ENCODE results near the gene ASF1B.

ASF1B gene

GRCh38 chr19:14101003-14101545 lies 35.3 kb downstream of the ASF1B start:
- Histone ChIP-seq H3K27me3 (ENCODE audit: control insufficient read depth in 5 of 5, insufficient read depth in 4 of 5, low read length in 5 of 5) (no peaks in the 10 kb centered on the region), H3K27ac (ENCODE audit: low read depth, low read length) (no peak overlapping the region), H3K9me3 (ENCODE audit: control insufficient read depth in 5 of 5, low read length in 5 of 5) (no peaks in the 10 kb centered on the region), H3K9ac (ENCODE audit: low read length in 5 of 5) (no peak overlapping the region), H3K4me1 (ENCODE audit: control insufficient read depth in 5 of 5, insufficient read depth in 5 of 5, low read length in 5 of 5) (peaks cover 6 to 20% (median 17%) of the 10 kb centered on the region in 5 donors), H3K36me3 (ENCODE audit: control insufficient read depth in 5 of 5, insufficient read depth in 5 of 5, low read length in 5 of 5) (peaks cover 0 to 79% (median 53%) of the 10 kb centered on the region in 5 donors), H3K4me3 (ENCODE audit: low read depth in 1 of 5, low read length in 5 of 5) (no peak overlapping the region)

DNA sequence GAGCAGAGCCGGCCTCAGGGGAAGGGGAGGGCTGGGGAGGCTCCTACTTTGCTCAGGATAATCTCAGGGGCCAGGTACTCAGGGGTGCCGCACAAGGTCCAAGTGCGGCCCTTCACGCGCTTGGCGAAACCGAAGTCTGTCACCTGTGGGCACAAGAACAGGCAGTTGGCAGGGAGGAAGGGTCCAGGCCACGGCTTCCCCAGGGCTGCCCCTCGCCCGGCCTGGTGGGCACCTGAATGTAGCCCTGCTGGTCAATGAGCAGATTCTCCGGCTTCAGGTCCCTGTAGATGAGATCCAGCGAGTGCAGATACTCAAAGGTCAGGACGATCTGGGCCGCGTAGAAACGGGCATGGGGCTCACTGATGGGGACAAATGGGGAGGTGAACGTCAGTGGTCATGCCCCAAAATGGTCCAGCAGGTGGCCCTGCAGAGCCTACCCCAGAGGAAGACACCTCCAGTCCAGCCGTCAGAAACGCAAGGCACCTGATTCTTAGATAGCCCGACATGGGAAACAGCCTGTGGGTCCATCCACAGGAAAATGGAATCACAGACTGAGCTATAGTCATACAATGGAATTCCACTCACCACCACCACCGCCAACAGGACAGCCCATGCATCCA lies 38.7 kb downstream of the ASF1B start:
- no peaks in the 10 kb centered on the region for H3K27me3 ChIP-seq (ENCODE audit: control insufficient read depth in 5 of 5, insufficient read depth in 4 of 5, low read length in 5 of 5)
- peaks cover 6 to 11% (median 10%) of the 10 kb centered on the region in 5 donors for H3K4me1 ChIP-seq (ENCODE audit: control insufficient read depth in 5 of 5, insufficient read depth in 5 of 5, low read length in 5 of 5)
- peaks cover 0 to 9% (median 8%) of the 10 kb centered on the region in 5 donors for H3K9me3 ChIP-seq (ENCODE audit: control insufficient read depth in 5 of 5, low read length in 5 of 5)
- peaks cover 0 to 51% (median 39%) of the 10 kb centered on the region in 5 donors for H3K36me3 ChIP-seq (ENCODE audit: control insufficient read depth in 5 of 5, insufficient read depth in 5 of 5, low read length in 5 of 5)
- no peak overlapping the region for H3K9ac ChIP-seq (ENCODE audit: low read length in 5 of 5)
- no peak overlapping the region for H3K27ac ChIP-seq (ENCODE audit: low read depth, low read length)
- H3K4me3 ChIP-seq (ENCODE audit: low read depth in 1 of 5, low read length in 5 of 5): no peak overlapping the region

- H3K9ac ChIP-seq (ENCODE audit: low read length in 5 of 5): no peak overlapping the region
- H3K27ac ChIP-seq (ENCODE audit: low read depth, low read length): no peak overlapping the region
- no peak overlapping the region for H3K4me3 ChIP-seq (ENCODE audit: low read depth in 1 of 5, low read length in 5 of 5)
- peaks cover 0 to 9% (median 7%) of the 10 kb centered on the region in 5 donors for H3K4me1 ChIP-seq (ENCODE audit: control insufficient read depth in 5 of 5, insufficient read depth in 5 of 5, low read length in 5 of 5)
- peaks cover 0 to 44% (median 33%) of the 10 kb centered on the region in 5 donors for H3K36me3 ChIP-seq (ENCODE audit: control insufficient read depth in 5 of 5, insufficient read depth in 5 of 5, low read length in 5 of 5)
- no peaks in the 10 kb centered on the region for H3K27me3 ChIP-seq (ENCODE audit: control insufficient read depth in 5 of 5, insufficient read depth in 4 of 5, low read length in 5 of 5)
- peaks cover 0 to 9% (median 8%) of the 10 kb centered on the region in 5 donors for H3K9me3 ChIP-seq (ENCODE audit: control insufficient read depth in 5 of 5, low read length in 5 of 5)
Measured at GRCh38 chr19:14096272-14096992, 40.0 kb downstream of the ASF1B start.

- H3K27me3 ChIP-seq (ENCODE audit: control insufficient read depth in 5 of 5, insufficient read depth in 4 of 5, low read length in 5 of 5): no peaks in the 10 kb centered on the region
- peaks cover 0 to 9% (median 8%) of the 10 kb centered on the region in 5 donors for H3K9me3 ChIP-seq (ENCODE audit: control insufficient read depth in 5 of 5, low read length in 5 of 5)
- H3K27ac ChIP-seq (ENCODE audit: low read depth, low read length): no peak overlapping the region
- peaks cover 0 to 29% (median 24%) of the 10 kb centered on the region in 5 donors for H3K36me3 ChIP-seq (ENCODE audit: control insufficient read depth in 5 of 5, insufficient read depth in 5 of 5, low read length in 5 of 5)
- H3K4me1 ChIP-seq (ENCODE audit: control insufficient read depth in 5 of 5, insufficient read depth in 5 of 5, low read length in 5 of 5): peaks cover 0 to 11% (median 8%) of the 10 kb centered on the region in 5 donors
- H3K9ac ChIP-seq (ENCODE audit: low read length in 5 of 5): no peak overlapping the region
- H3K4me3 ChIP-seq (ENCODE audit: low read depth in 1 of 5, low read length in 5 of 5): no peak overlapping the region
Measured at GRCh38 chr19:14094854-14095253, 41.5 kb downstream of the ASF1B start.

DNA sequence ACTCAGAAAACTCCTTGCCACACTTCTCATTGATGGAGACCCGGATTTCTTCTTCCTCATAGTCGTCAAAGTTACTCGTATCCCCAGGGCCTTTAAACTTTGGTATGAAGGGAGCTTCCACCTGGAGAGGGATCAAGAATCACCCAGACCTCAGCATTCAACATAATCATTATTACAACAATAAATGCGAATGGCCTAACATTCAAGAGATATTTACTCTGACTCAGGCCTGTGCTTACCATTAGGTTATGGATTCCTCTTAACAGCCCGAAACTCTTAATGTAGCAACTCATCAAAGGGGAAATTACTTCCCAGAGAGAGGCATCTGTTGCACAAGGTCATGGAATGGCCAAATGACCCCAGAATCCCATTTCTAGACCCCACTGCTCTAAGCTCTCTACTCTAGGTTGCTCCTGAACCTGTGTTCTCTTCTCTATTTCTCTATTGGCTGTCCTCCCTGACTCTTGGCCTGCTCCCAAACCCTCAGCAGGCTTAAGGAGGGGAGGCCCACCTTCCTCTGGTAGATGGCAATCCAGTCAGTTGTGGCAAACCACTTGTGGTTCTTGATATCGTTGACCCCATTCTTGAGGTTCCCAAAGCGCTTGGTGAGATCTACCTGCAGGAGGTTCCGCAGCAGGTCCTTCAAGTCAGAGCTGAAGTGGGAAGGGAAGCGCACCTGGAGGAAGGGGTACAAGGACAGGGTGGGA lies 43.1 kb downstream of the ASF1B start:
- Histone ChIP-seq H3K4me1 (ENCODE audit: control insufficient read depth in 5 of 5, insufficient read depth in 5 of 5, low read length in 5 of 5) (peaks cover 0 to 21% (median 15%) of the 10 kb centered on the region in 5 donors), H3K9me3 (ENCODE audit: control insufficient read depth in 5 of 5, low read length in 5 of 5) (peaks cover 0 to 9% (median 8%) of the 10 kb centered on the region in 5 donors), H3K27me3 (ENCODE audit: control insufficient read depth in 5 of 5, insufficient read depth in 4 of 5, low read length in 5 of 5) (no peaks in the 10 kb centered on the region), H3K4me3 (ENCODE audit: low read depth in 1 of 5, low read length in 5 of 5) (peak overlapping the region in 1 of 5 donors; percentile 15), H3K9ac (ENCODE audit: low read length in 5 of 5) (no peak overlapping the region), H3K36me3 (ENCODE audit: control insufficient read depth in 5 of 5, insufficient read depth in 5 of 5, low read length in 5 of 5) (peaks cover 0 to 35% (median 27%) of the 10 kb centered on the region in 5 donors), H3K27ac (ENCODE audit: low read depth, low read length) (no peak overlapping the region)

- Histone ChIP-seq H3K27me3 (ENCODE audit: control insufficient read depth in 5 of 5, insufficient read depth in 4 of 5, low read length in 5 of 5) (no peaks in the 10 kb centered on the region), H3K4me1 (ENCODE audit: control insufficient read depth in 5 of 5, insufficient read depth in 5 of 5, low read length in 5 of 5) (peaks cover 0 to 21% (median 15%) of the 10 kb centered on the region in 5 donors), H3K9me3 (ENCODE audit: control insufficient read depth in 5 of 5, low read length in 5 of 5) (peaks cover 0 to 9% (median 8%) of the 10 kb centered on the region in 5 donors), H3K27ac (ENCODE audit: low read depth, low read length) (peak overlapping the region; percentile 92), H3K36me3 (ENCODE audit: control insufficient read depth in 5 of 5, insufficient read depth in 5 of 5, low read length in 5 of 5) (peaks cover 0 to 25% (median 18%) of the 10 kb centered on the region in 5 donors), H3K4me3 (ENCODE audit: low read depth in 1 of 5, low read length in 5 of 5) (peak overlapping the region; percentile 75 to 83 (median 80)), H3K9ac (ENCODE audit: low read length in 5 of 5) (peak overlapping the region in 4 of 5 donors; percentile 71 to 90 (median 82))
Measured at GRCh38 chr19:14091813-14092462, 44.5 kb downstream of the ASF1B start.

DNA sequence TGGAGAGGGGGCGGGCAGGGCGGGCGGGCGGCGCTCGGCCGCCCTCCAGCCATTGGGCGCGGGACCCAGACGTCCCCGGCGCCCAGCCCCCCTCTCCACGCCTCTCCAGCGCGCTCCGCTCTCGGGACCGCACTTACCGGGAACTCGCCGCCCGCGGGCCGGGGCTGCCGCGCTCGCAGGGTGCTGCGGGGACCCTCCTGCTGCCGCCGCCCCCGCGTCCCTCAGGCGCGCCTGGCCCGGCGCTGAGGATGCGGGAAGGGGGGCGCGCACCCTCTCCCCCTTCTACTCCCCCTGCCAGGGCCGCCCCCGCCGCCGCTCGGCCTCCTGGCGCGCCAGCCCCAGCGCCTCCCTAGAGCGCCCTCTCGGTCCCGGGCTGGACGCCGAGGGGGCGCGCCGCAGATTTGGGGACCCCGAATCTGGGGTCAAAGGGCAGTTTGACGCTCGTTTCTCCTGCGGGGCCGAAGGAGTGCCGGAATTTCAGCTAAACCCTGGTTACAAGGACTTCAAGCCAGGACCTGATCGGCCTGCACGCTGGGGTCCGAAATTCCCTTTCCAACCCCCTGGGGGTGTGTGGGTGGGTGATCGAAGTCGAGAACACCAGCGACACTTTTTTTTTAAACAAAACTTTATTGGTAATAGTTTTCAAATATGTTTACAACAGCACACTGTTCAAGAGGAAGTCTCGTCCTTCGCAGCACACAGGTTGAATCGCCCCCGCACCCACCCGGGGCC lies 45.1 kb downstream of the ASF1B start:
- Histone ChIP-seq H3K4me1 (ENCODE audit: control insufficient read depth in 5 of 5, insufficient read depth in 5 of 5, low read length in 5 of 5) (peaks cover 0 to 21% (median 15%) of the 10 kb centered on the region in 5 donors), H3K4me3 (ENCODE audit: low read depth in 1 of 5, low read length in 5 of 5) (peak overlapping the region; percentile 75 to 83 (median 80)), H3K27me3 (ENCODE audit: control insufficient read depth in 5 of 5, insufficient read depth in 4 of 5, low read length in 5 of 5) (no peaks in the 10 kb centered on the region), H3K9ac (ENCODE audit: low read length in 5 of 5) (peak overlapping the region in 4 of 5 donors; percentile 71 to 90 (median 82)), H3K9me3 (ENCODE audit: control insufficient read depth in 5 of 5, low read length in 5 of 5) (peaks cover 0 to 9% (median 8%) of the 10 kb centered on the region in 5 donors), H3K27ac (ENCODE audit: low read depth, low read length) (peak overlapping the region; percentile 92), H3K36me3 (ENCODE audit: control insufficient read depth in 5 of 5, insufficient read depth in 5 of 5, low read length in 5 of 5) (peaks cover 0 to 18% (median 11%) of the 10 kb centered on the region in 5 donors)

DNA sequence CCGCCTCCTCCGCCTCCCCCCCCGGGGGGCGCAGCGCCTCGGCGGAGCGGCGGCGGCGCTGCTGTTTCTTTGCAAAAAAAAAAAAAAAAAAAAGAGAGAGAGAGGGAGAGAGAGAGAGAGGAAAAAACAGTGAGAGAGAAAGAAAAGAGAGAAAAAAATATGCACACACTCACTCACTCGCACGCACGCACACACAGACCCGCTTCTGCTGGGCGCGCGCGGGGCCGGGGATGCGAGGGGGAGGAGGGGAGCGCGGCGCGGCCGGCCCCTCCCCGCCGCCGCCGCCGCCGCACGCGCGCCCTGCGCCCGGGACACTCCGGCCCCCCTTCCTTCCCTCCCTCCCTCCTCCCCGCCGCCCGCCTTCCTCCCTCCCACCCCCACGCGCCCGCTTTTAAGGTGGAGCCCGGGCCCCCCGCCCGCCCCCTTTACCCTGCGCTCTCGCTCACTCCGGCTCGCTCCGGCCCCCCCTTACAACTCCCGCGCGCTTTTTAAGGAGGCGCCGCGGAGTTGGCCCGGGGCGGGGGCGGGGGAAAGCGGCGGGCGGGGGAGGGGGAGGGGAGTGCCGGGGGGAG lies 45.8 kb downstream of the ASF1B start, which contains the start of gene SAMD1:
Gene SAMD1 (minus strand): TSS at position 243 of the 572 bp plus-strand sequence.
- Histone ChIP-seq H3K9ac (ENCODE audit: low read length in 5 of 5) (peak within 1 kb of the TSS in 4 of 5 donors; percentile 71 to 90 (median 82)), H3K27ac (ENCODE audit: low read depth, low read length) (peak within 1 kb of the TSS; percentile 92), H3K27me3 (ENCODE audit: control insufficient read depth in 5 of 5, insufficient read depth in 4 of 5, low read length in 5 of 5) (no peaks in the 10 kb centered on the region), H3K36me3 (ENCODE audit: control insufficient read depth in 5 of 5, insufficient read depth in 5 of 5, low read length in 5 of 5) (peaks cover 0 to 18% (median 11%) of the 10 kb centered on the region in 5 donors), H3K4me3 (ENCODE audit: low read depth in 1 of 5, low read length in 5 of 5) (peak within 1 kb of the TSS; percentile 75 to 83 (median 80)), H3K9me3 (ENCODE audit: control insufficient read depth in 5 of 5, low read length in 5 of 5) (peaks cover 0 to 9% (median 8%) of the 10 kb centered on the region in 5 donors), H3K4me1 (ENCODE audit: control insufficient read depth in 5 of 5, insufficient read depth in 5 of 5, low read length in 5 of 5) (peaks cover 0 to 21% (median 15%) of the 10 kb centered on the region in 5 donors)
